Renal cortical epithelial cell (primary cell): ENCODE measurements around the gene UBE3D. TPM values are rescaled to one million over a fixed set of nuclear protein-coding genes. Genes with fewer than 3 reads are reported as not detected.
"Not testable (repeated sequence)": the region's sequence is repeated elsewhere in the genome, so short reads cannot be mapped to it uniquely, and the experiment has no call there.

ENCODE experiments used
- DNase-seq: peaks from one replicate; pipeline ENCODE4 v3.0.0-alpha.2; 2011; ENCODE audit warnings: low read depth
- total RNA-seq: library from RNA; depleted of rRNA; stranded (reverse); fragments of >200 nt; gene quantifications from 2 replicates; pipeline ENCODE4 v1.2.3, GENCODE V29; 2014

UBE3D gene
- total RNA-seq, 1 donor from 2014 or later = 6.9 TPM

DNA sequence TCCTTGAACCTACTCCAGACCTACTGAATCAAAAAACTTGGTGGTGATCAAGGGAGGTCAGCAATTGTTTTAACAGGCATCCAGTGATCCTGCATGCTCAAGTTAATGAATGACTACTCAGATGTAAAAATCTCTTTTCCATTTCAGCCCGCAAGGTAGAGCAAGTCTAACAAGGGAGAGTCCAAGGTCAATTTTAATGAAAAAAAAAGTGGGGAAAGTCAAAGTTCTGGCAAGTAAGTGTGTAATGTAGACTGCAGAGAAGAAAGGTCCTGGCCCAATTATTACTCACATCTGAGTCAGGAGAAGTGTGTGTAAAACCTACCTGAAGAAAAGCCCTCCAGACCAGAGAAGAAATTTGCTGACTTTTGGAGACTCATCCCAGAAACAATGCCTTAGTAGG, 193.5 kb downstream of the UBE3D start:
- DNase-seq = peak; percentile 93

DNA sequence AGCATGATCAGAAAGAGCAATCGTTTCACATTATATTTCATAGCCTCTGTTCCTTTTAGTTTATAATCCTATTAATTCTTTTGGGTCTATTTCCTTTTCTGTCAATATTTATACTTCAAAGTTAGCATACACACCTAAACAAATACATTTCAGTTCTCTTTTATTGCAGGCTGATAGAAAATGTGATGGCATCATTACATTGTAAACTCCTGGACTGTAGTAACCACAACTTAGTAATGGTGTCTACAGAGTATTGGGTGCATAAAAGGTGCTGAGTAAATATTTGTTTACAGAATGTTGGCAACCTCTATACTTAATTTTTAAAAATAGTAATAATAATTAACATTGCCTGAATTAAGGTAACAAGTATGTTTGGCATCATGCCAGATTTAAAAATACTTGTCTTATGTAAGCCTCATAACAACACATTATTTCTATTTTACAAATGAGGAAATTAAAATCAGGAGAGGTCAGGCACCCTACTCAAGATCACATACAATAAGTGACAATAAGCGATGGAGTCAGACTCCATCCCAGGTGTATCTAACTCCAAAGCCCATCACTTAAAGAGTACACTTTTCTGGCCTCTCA, 195.0 kb downstream of the UBE3D start:
- DNase-seq = no peak

DNA sequence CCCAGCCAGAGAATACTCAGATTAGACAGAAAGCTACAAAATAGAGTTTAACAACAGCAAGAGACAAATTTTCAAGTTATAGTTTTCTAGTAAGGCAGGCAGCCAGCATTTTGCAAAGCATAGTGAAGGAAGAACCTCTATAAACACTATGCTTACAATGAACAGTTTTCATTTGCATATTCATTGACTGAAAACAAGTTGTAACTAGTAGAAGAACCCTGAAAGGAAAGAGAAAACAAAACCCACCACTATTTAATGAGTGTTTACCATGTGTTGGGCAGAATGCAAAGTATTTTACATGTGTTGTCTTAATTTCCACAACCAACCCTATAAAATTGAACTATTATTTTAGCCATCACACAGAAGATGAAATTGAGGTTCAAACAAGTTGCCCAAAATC, 196.1 kb downstream of the UBE3D start:
- no peak for DNase-seq

DNA sequence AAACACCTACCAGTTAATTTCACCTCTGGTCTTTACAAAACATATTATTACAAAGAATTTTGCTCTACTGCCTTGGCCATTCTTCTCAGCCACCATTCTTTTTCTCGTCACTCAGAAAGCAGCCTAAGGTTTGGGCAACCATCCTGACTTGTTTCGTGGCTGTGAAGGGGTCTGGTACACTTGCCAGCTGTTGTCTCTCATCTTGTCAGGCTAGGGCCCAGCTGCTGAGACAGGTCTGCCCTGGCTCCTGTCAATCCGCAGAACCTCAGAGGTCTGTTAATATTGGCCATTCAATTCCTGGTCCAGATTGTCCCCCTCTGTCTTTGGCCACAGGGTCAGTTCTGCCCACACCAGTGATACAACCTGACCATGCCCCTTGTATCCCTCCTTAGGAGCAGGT, 197.7 kb downstream of the UBE3D start:
- no peak for DNase-seq

DNA sequence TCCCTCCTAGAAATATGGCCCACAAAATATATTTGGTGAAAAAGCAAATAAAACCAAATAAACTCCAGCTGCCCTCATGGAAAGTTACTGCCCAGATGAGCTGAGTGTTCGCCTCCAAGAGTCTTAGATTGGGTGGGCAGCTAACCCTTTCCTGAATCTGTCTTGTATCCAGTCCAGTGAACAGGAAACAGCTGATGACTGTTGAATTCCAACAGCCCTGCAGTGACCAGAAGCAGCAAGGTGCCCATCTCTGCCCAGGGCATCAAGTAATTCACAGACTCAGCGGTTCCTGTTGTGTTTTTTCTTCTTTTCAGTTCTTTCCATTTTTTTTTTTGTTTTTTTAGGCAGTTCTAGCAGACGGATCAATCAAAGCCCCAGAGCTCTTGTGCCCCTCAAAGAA, 199.2 kb downstream of the UBE3D start:
- DNase-seq = peak; percentile 60

DNA sequence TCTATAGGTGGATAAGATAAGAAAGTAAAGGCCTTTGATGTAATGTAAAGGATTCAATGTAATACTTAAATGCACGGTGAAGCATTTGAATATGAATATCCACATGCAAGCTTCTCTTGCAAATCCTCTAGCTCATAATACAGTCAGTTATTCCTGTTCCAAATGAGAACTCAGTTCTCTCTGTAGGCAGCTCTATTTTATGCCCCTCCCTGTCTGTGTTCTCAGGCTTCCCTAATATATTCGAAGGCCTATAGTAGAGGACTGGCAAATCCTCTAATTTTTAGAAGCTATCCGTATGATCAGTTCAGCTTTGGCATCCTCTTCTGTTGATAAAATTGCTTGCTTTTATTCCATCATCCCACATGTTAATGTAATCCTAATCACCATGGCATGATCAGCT, 200.2 kb downstream of the UBE3D start:
- no peak for DNase-seq

DNA sequence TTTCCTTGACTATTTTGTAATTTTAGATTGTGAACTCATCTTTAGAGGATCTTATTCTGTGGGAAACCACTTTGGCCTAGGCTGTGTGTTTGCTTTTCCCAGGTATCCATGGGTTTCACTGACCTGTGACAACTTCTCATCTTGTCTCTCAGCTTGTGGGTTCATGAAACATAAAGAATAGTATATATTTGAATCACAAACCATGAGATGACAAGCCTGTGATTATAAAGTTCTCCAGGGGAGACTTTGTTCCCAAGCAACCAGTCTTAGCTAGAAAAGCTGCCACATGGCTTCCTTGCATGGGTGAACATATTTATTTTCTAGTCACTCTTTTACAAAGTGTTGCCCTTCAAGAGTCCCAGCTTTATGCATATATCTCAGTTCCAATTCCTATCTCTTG, 201.9 kb downstream of the UBE3D start:
- DNase-seq = peak; percentile 50

DNA sequence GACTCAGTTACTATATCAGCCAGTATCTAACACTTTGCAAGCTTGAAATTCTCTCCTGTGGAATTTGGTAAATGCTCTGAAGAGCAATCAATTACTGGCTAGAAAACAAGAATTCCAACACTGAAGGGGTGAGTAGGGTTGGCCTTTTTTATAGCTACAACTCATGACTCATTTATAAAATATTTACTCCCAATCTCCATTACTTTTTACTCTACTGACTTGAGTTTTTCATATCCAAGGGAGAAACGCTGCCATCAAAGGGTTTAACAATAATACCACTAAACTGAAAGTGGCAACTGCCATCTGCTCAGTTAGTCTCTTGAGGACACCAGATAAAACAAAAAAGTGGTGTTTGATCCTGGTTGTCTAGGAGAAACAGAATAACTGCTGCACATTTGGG, 203.1 kb downstream of the UBE3D start:
- DNase-seq = peak; percentile 98

DNA sequence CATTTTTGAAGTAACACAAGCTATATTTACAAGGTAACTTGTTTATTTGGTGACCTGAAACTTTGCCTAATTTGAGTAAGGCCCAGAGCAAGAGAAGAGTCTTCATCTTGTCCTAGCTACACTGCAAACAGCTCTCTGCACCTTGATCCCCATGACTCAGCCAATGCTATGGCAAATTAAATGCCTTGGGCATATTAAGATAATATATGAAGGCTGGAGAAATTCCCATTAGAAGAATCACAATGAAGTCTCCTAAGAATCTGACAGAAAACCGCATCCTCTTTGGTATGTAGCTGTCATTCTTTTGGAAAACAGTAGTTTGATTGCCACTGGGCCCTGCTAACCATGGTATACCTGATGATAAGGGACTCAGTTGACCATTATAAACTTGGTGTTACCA, 204.5 kb downstream of the UBE3D start:
- peak; percentile 22 for DNase-seq

DNA sequence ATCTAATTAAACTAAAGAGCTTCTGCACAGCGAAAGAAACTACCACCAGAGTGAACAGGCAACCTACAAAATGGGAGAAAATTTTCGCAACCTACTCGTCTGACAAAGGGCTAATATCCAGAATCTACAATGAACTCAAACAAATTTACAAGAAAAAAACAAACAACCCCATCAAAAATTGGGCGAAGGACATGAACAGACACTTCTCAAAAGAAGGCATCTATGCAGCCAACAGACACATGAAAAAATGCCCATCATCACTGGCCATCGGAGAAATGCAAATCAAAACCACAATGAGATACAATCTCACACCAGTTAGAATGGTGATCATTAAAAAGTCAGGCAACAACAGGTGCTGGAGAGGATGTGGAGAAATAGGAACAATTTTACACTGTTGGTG, 209.6 kb downstream of the UBE3D start:
- not testable (repeated sequence) for DNase-seq

DNA sequence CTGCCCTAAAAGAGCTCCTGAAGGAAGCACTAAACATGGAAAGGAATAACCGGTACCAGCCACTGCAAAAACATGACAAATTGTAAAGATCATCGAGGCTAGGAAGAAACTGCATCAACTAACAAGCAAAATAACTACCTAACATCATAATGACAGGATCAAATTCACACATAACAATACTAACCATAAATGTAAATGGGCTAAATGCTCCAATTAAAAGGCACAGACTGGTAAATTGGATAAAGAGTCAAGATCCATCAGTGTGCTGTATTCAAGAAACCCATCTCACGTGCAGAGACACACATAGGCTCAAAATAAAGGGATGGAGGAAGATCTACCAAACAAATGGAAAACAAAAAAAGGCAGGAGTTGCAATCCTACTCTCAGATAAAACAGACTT, 212.7 kb downstream of the UBE3D start:
- not testable (repeated sequence) for DNase-seq

DNA sequence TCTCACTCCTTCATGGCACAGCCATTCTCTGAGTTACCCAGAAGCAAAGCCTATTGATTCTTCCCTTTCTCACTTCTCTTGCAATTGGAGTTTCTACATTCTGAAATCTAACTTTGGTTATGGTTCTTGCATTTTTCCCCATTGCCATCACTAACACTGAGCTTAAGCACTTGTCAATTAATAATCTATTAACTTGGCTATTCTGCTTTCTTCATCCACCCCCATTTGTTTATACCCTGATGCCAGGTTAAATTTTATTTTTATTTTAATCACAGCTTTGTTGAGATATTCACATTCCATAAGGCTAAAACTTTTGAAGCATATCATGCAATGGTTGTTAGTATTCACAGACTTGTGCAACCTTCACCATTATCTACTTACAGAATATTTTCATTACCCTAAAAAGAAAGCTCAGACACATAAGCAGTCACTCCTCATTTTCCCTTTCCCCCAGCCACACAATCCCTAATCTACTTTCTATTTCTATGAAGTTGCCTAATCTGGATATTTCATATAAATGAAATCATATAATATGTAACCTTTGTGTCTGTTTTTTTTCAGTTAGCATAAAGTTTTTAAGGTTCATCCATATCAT, 222.3 kb downstream of the UBE3D start:
- DNase-seq = peak; percentile 91

DNA sequence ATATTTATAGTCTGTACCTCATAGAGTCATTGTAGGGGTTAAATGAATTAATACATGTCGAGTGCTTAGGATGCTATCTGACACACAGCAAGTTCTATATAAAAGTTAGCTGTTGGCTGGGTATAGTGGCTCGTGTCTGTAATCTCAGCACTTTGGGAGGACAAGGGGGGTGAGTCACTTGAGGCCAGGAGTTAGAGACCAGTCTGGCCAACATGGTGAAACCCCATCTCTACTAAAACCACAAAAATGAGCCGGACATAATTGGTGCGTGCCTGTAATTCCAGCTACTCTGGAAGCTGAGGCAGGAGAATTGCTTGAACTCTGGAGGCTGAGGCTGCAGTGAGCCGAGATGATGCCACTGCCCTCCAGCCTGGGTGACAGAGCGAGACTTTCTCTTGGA, 222.9 kb downstream of the UBE3D start:
- peak; percentile 91 for DNase-seq

Other genes with a start within 250 kb of the UBE3D start
- gene DOP1A, start 1.8 kb upstream of the UBE3D start, total RNA-seq = 9.4 and 53.0 TPM in 2 replicates
- gene PGM3, start 127.4 kb upstream of the UBE3D start, total RNA-seq = 86.9 and 173 TPM in 2 replicates
- gene RWDD2A, start 127.5 kb upstream of the UBE3D start, total RNA-seq = 5.6 and 9.0 TPM in 2 replicates